Stomach (tissue), 9 donors: ENCODE measurements around the gene ZMYND15. TPM values are rescaled to one million over a fixed set of nuclear protein-coding genes. Genes with fewer than 3 reads are reported as not detected.
A peak's percentile ranks its signal among the peaks of the same experiment; 100 is the strongest.
"Not testable (repeated sequence)": the region's sequence is repeated elsewhere in the genome, so short reads cannot be mapped to it uniquely, and the experiment has no call there.

Experiments
- DNase-seq, 2 donors: peaks; one replicate each; pipeline versions ENCODE4 v3.0.0 to v3.0.0-alpha.2; 2013 to 2019
- H3K27ac ChIP-seq, 5 donors: fragments of 200-600 bp in 4 of 5; sonication (generic) in 4 of 5; one replicate each; pipeline ENCODE4 v1.5.1; 2013 to 2019; ENCODE audit warnings: mild to moderate bottlenecking in 1 of 5, moderate library complexity in 1 of 5
- H3K27me3 ChIP-seq, 3 donors: fragments of 200-600 bp; sonication (generic); one replicate each; pipeline ENCODE4 v1.5.1; 2017 to 2019; ENCODE audit warnings: mixed run types in 1 of 3
- H3K36me3 ChIP-seq, 4 donors: fragments of 200-600 bp; sonication (generic); 1 replicate in 3 of 4; 2 replicates in 1 of 4; pipeline ENCODE4 v1.5.1; 2016 to 2019
- H3K4me1 ChIP-seq, 4 donors: fragments of 200-600 bp; sonication (generic); one replicate each; pipeline ENCODE4 v1.5.1; 2016 to 2019
- H3K4me3 ChIP-seq, 4 donors: fragments of 200-600 bp; sonication (generic) in 3 of 4; one replicate each; pipeline ENCODE4 v1.5.1; 2016 to 2019; ENCODE audit warnings: mild to moderate bottlenecking in 1 of 4
- H3K9me3 ChIP-seq, 4 donors: fragments of 200-600 bp; sonication (generic); one replicate each; pipeline ENCODE4 v1.5.1; 2016 to 2019
- CTCF ChIP-seq, 7 experiments: fragments of 450-650 bp in 4 of 7; fragments of 200-600 bp in 3 of 7; sonication (generic) in 3 of 7; IDR thresholded peaks; one replicate each; pipeline ENCODE4 v1.5.1; 2016 to 2019; ENCODE audit warnings: antibody characterized with exemption in 7 of 7, control low read depth in 2 of 7, mild to moderate bottlenecking in 1 of 7
- EP300 ChIP-seq: sonication (generic); formaldehyde crosslinking; IDR thresholded peaks from one replicate; pipeline ENCODE4 v1.6.1; 2017; ENCODE audit warnings: antibody characterized with exemption
- POLR2A ChIP-seq, 4 donors: fragments of 450-650 bp; IDR thresholded peaks; one replicate each; pipeline ENCODE4 v1.6.1; 2016; ENCODE audit warnings: antibody characterized with exemption in 4 of 4, control low read depth in 2 of 4, mild to moderate bottlenecking in 1 of 4, moderate library complexity in 1 of 4
- POLR2AphosphoS5 ChIP-seq, 3 donors: sonication (generic); formaldehyde crosslinking; IDR thresholded peaks; one replicate each; pipeline ENCODE4 v1.6.1; 2016; ENCODE audit warnings: antibody characterized with exemption in 3 of 3
- WGBS, 5 donors: extraction: QIAGEN DNeasy Blood & Tissue Kit in 3 of 5; methylation state at CpG; one replicate each; pipeline versions ENCODE4 v1.1.5 to v1.1.7; 2013 to 2018; 5-methylcytosine and 5-hydroxymethylcytosine counted together
- intact Hi-C: fragments of 100-400 bp; cut with DNase I; formaldehyde crosslinking; loops from one replicate; pipeline ENCODE4 v1.15.1; 2023; ENCODE audit warnings: low total_unique reads
- polyA plus RNA-seq, 3 donors: library from polyadenylated mRNA; stranded (reverse); fragments of 200-250 nt; gene quantifications; one replicate each; pipeline ENCODE4 v1.2.3, GENCODE V29; 2013
- total RNA-seq, 5 donors: library from RNA; depleted of rRNA; stranded (reverse); fragments of >200 nt; gene quantifications; one replicate each; pipeline versions ENCODE4 v1.1.0 to v1.2.3, GENCODE V29; 2014 to 2016
- donor health status: healthy with polysubstance abuse.
- donor health status: Bipolar disorder and iron deficiency.
- donor health status: healthy.

Gene ZMYND15
- total and polyA plus RNA-seq, 8 donors: 0.43 to 3.2 (median 1.8) TPM; not detected in 3

- Histone ChIP-seq H3K27me3 (no peaks in the 10 kb centered on the region), H3K27ac (no peak overlapping the region), H3K9me3 (no peaks in the 10 kb centered on the region), H3K4me3 (no peak overlapping the region), H3K36me3 (peaks cover 0 to 35% (median 14%) of the 10 kb centered on the region in 4 donors), H3K4me1 (peaks cover 0 to 16% (median 13%) of the 10 kb centered on the region in 4 donors)
- no peak for DNase-seq
- TF ChIP-seq EP300: no peak
- no peak for TF ChIP-seq CTCF (IDR thresholded peaks at IDR 0.05)
- no peak for TF ChIP-seq POLR2AphosphoS5 (IDR thresholded peaks at IDR 0.05)
- no peak for TF ChIP-seq POLR2A (IDR thresholded peaks at IDR 0.05)
- intact Hi-C loops: no loop called here
- WGBS, 5 donors: 65 to 81% (median 69%) methylated on average over 6 of the region's 6 CpGs
Measured at GRCh38 chr17:4696437-4696805, 43.2 kb upstream of the ZMYND15 start.

DNA sequence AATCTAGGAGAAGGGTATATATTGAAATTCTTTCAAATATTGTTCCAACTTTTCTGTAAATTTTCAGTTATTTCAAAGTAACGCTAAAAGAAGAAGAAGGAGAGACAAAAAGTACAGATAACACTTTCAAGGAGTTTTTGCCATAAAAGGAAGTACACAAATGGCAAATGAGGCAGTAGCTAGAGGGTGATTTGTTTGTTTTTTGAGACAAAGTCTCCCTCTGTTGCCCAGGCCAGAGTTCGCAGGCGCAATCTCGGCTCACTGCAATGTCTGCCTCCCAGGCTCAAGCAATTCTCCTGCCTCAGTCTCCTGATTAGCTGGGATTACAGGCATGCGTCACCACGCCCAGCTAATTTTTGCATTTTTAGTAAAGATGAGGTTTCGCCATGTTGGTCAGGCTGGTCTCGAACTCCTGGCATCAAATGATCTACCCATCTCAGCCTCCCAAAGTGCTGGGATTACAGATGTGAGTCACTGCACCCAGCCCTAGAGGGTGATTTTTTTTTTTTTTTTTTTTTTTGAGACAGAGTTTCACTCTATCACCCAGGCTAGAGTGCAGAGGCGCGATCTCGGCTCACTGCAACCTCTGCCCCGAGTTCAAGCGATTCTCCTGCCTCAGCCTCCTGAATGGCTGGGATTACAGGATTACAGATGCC, 40.1 kb upstream of the ZMYND15 start:
- H3K27ac ChIP-seq, H3K9me3 ChIP-seq, H3K27me3 ChIP-seq, H3K4me3 ChIP-seq, DNase-seq: not testable (repeated sequence)
- 78 to 84% (median 82%) methylated on average over 13 of the region's 13 CpGs for WGBS, 5 donors
- intact Hi-C loops: loop anchor here (10.0 kb wide), 1 partner anchor 85 kb away; the partner anchor contains the start of genes GLTPD2 and VMO1
- Histone ChIP-seq H3K4me1 (peaks cover 13 to 35% (median 23%) of the 10 kb centered on the region in 4 donors), H3K36me3 (peaks cover 0 to 34% (median 14%) of the 10 kb centered on the region in 4 donors)

DNA sequence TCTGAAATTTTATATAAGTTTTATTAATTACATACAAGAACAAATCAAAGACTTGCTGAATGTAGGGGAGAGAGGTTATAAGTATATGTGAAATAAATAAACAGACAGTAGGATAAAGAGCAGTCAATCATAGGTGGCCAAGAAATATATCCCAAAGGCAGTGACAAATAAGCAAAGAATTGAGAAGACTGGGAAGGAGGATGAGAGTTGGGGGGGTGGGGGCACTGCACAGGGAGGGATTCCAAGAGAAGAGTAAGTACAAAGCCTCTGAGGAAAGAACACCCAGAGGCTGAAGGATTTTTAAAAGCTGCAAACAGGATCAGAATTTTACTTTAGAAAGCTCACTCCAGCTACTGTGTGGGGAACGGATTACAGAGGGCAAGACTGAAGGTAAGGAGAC, 38.5 kb upstream of the ZMYND15 start:
- Histone ChIP-seq H3K27me3 (no peaks in the 10 kb centered on the region), H3K9me3 (no peaks in the 10 kb centered on the region), H3K4me1 (peaks cover 13 to 41% (median 25%) of the 10 kb centered on the region in 4 donors), H3K27ac (no peak overlapping the region), H3K36me3 (peaks cover 0 to 20% (median 10%) of the 10 kb centered on the region in 4 donors), H3K4me3 (no peak overlapping the region)
- WGBS, 5 donors: 70 to 83% (median 76%) methylated on average over 1 of the region's 1 CpG
- intact Hi-C loops: loop anchor here (10.0 kb wide), 1 partner anchor 84 kb away; the partner anchor contains the start of genes GLTPD2 and VMO1
- TF ChIP-seq CTCF (IDR thresholded peaks at IDR 0.05) (no peak), EP300 (no peak), POLR2A (IDR thresholded peaks at IDR 0.05) (no peak), POLR2AphosphoS5 (IDR thresholded peaks at IDR 0.05) (no peak)
- DNase-seq: no peak

- Histone ChIP-seq H3K36me3 (no peaks in the 10 kb centered on the region), H3K4me3 (peak overlapping the region; percentile 84 to 100 (median 94)), H3K27ac (peak overlapping the region; percentile 81 to 91 (median 82)), H3K4me1 (peaks cover 13 to 41% (median 25%) of the 10 kb centered on the region in 4 donors), H3K27me3 (no peaks in the 10 kb centered on the region), H3K9me3 (no peaks in the 10 kb centered on the region)
- WGBS, 5 donors: 4 to 7% (median 4%) methylated on average over 15 of the region's 15 CpGs
- intact Hi-C loops: loop anchor here (10.0 kb wide), 1 partner anchor 81 kb away; the partner anchor contains the start of genes GLTPD2 and VMO1
- DNase-seq: no peak
- TF ChIP-seq POLR2A (IDR thresholded peaks at IDR 0.05): no peak
- TF ChIP-seq POLR2AphosphoS5 (IDR thresholded peaks at IDR 0.05): no peak
- TF ChIP-seq CTCF (IDR thresholded peaks at IDR 0.05): no peak
- no peak for TF ChIP-seq EP300
Measured at GRCh38 chr17:4703330-4703691, 36.3 kb upstream of the ZMYND15 start.

GRCh38 chr17:4704574-4704907, 35.1 kb upstream of the ZMYND15 start:
- not testable (repeated sequence) for H3K27me3 ChIP-seq, DNase-seq, H3K9me3 ChIP-seq, H3K36me3 ChIP-seq
- Histone ChIP-seq H3K4me3 (peak overlapping the region; percentile 84 to 100 (median 94)), H3K27ac (peak overlapping the region in 4 of 5 donors; percentile 82 to 91 (median 86)), H3K4me1 (peaks cover 13 to 41% (median 26%) of the 10 kb centered on the region in 4 donors)
- 40 to 47% (median 42%) methylated on average over 13 to 14 of the region's 14 CpGs for WGBS, 5 donors
- intact Hi-C loops: loop anchor here (10.0 kb wide), 1 partner anchor 80 kb away; the partner anchor contains the start of genes GLTPD2 and VMO1
